T-helper 17 cell (primary cell): Measurements from ENCODE around the gene DNAH7. TPM values are rescaled to one million over a fixed set of nuclear protein-coding genes. Genes with fewer than 3 reads are reported as not detected.

Experiments
- ATAC-seq: fragments of 150-1000 bp; cut with Tn5 transposase; 2 replicates; pipeline ENCODE4 v1.10.0; 2021; ENCODE audit warnings: mild to moderate bottlenecking, moderate library complexity
- DNase-seq, 3 donors: peaks; one replicate each; pipeline versions ENCODE4 v3.0.0 to v3.0.0-alpha.2; 2020 to 2021
- H3K9me3 ChIP-seq: one replicate; pipeline ENCODE4 v1.7.0; 2013; ENCODE audit warnings: low read length, mild to moderate bottlenecking; ENCODE audit not compliant: control insufficient read depth, poor library complexity, severe bottlenecking
- H3K27ac Mint-ChIP-seq: one replicate; pipeline ENCODE4 v1.8.0; 2022; ENCODE audit warnings: mild to moderate bottlenecking, moderate library complexity, mixed read lengths
- H3K27me3 Mint-ChIP-seq: one replicate; pipeline ENCODE4 v1.8.0; 2022; ENCODE audit warnings: mixed read lengths
- H3K36me3 Mint-ChIP-seq: one replicate; pipeline ENCODE4 v1.8.0; 2022; ENCODE audit warnings: low read depth, mixed read lengths
- H3K4me1 Mint-ChIP-seq: one replicate; pipeline ENCODE4 v1.8.0; 2022; ENCODE audit warnings: mild to moderate bottlenecking, mixed read lengths
- H3K4me3 Mint-ChIP-seq: one replicate; pipeline ENCODE4 v1.8.0; 2022; ENCODE audit warnings: mild to moderate bottlenecking, moderate library complexity, mixed read lengths
- total RNA-seq, 4 donors: library from RNA in 2 of 4; stranded (reverse) in 2 of 4; gene quantifications; one replicate each; pipeline ENCODE4 v1.2.3 and lab custom pipeline; 2022 to 2026

Gene DNAH7
- total RNA-seq, 2 donors from 2014 or later = 0.37 TPM; not detected in 1

GRCh38 chr2:195995499-195995898 is 73.1 kb downstream of the DNAH7 start:
- H3K9me3 ChIP-seq = no peaks in the 10 kb centered on the region
- Mint-ChIP-seq H3K27me3 (peaks cover 25% of the 10 kb centered on the region), H3K4me1 (no peaks in the 10 kb centered on the region), H3K27ac (no peak overlapping the region), H3K4me3 (peak overlapping the region; percentile 39), H3K36me3 (no peaks in the 10 kb centered on the region)
- ATAC-seq (no peak), DNase-seq (no peak)

GRCh38 chr2:195993623-195994022 is 75.0 kb downstream of the DNAH7 start:
- Mint-ChIP-seq H3K36me3 (no peaks in the 10 kb centered on the region), H3K4me3 (no peak overlapping the region), H3K27ac (no peak overlapping the region), H3K27me3 (peaks cover 18% of the 10 kb centered on the region), H3K4me1 (no peaks in the 10 kb centered on the region)
- H3K9me3 ChIP-seq = no peaks in the 10 kb centered on the region
- DNase-seq (no peak), ATAC-seq (no peak)

GRCh38 chr2:195985741-195986140 is 82.9 kb downstream of the DNAH7 start:
- DNase-seq (no peak), ATAC-seq (no peak)
- Mint-ChIP-seq H3K36me3 (no peaks in the 10 kb centered on the region), H3K4me3 (peak overlapping the region; percentile 32), H3K27me3 (peaks cover 18% of the 10 kb centered on the region), H3K4me1 (peaks cover 8% of the 10 kb centered on the region), H3K27ac (no peak overlapping the region)
- no peaks in the 10 kb centered on the region for H3K9me3 ChIP-seq

GRCh38 chr2:195984923-195985726 is 83.5 kb downstream of the DNAH7 start:
- no peaks in the 10 kb centered on the region for H3K9me3 ChIP-seq
- DNase-seq (no peak), ATAC-seq (no peak)
- H3K27me3 Mint-ChIP-seq = peaks cover 18% of the 10 kb centered on the region
- no peaks in the 10 kb centered on the region for H3K36me3 Mint-ChIP-seq
- H3K4me1 Mint-ChIP-seq = peaks cover 8% of the 10 kb centered on the region
- no peak overlapping the region for H3K27ac Mint-ChIP-seq
- peak overlapping the region; percentile 32 for H3K4me3 Mint-ChIP-seq

- Mint-ChIP-seq H3K4me1 (no peaks in the 10 kb centered on the region), H3K4me3 (no peak overlapping the region), H3K27ac (no peak overlapping the region), H3K36me3 (peaks cover 4% of the 10 kb centered on the region), H3K27me3 (peaks cover 38% of the 10 kb centered on the region)
- no peak for DNase-seq
- no peak for ATAC-seq
- H3K9me3 ChIP-seq = no peaks in the 10 kb centered on the region
These were observed 101.3 kb downstream of the DNAH7 start for GRCh38 chr2:195967336-195967735.

- no peak overlapping the region for H3K4me3 Mint-ChIP-seq
- ATAC-seq (no peak), DNase-seq (no peak)
- H3K36me3 Mint-ChIP-seq = no peaks in the 10 kb centered on the region
- no peak overlapping the region for H3K27ac Mint-ChIP-seq
- no peaks in the 10 kb centered on the region for H3K4me1 Mint-ChIP-seq
- H3K9me3 ChIP-seq = no peaks in the 10 kb centered on the region
- peaks cover 17% of the 10 kb centered on the region for H3K27me3 Mint-ChIP-seq
These were observed 106.8 kb downstream of the DNAH7 start for GRCh38 chr2:195961873-195962272.

GRCh38 chr2:195959341-195959740 is 109.3 kb downstream of the DNAH7 start:
- no peak overlapping the region for H3K27ac Mint-ChIP-seq
- DNase-seq = no peak
- ATAC-seq = no peak
- peaks cover 12% of the 10 kb centered on the region for H3K27me3 Mint-ChIP-seq
- no peaks in the 10 kb centered on the region for H3K4me1 Mint-ChIP-seq
- H3K36me3 Mint-ChIP-seq = no peaks in the 10 kb centered on the region
- H3K9me3 ChIP-seq = no peaks in the 10 kb centered on the region
- H3K4me3 Mint-ChIP-seq = no peak overlapping the region

- H3K27me3 Mint-ChIP-seq = peaks cover 6% of the 10 kb centered on the region
- no peak for DNase-seq
- H3K4me3 Mint-ChIP-seq = no peak overlapping the region
- no peaks in the 10 kb centered on the region for H3K36me3 Mint-ChIP-seq
- H3K27ac Mint-ChIP-seq = no peak overlapping the region
- ATAC-seq = no peak
- no peaks in the 10 kb centered on the region for H3K9me3 ChIP-seq
- no peaks in the 10 kb centered on the region for H3K4me1 Mint-ChIP-seq
These were observed 111.9 kb downstream of the DNAH7 start for GRCh38 chr2:195956725-195957124.

GRCh38 chr2:195945056-195945455 is 123.6 kb downstream of the DNAH7 start:
- no peaks in the 10 kb centered on the region for H3K36me3 Mint-ChIP-seq
- ATAC-seq = no peak

GRCh38 chr2:195937176-195937575 is 131.5 kb downstream of the DNAH7 start:
- ATAC-seq (no peak), DNase-seq (no peak)
- no peak overlapping the region for H3K4me3 Mint-ChIP-seq
- no peak overlapping the region for H3K27ac Mint-ChIP-seq
- H3K9me3 ChIP-seq = no peaks in the 10 kb centered on the region
- peaks cover 23% of the 10 kb centered on the region for H3K27me3 Mint-ChIP-seq
- no peaks in the 10 kb centered on the region for H3K4me1 Mint-ChIP-seq
- peaks cover 2% of the 10 kb centered on the region for H3K36me3 Mint-ChIP-seq

More at GRCh38 chr2:195945056-195945455, 123.6 kb downstream of the DNAH7 start:
- no peak for DNase-seq
- no peaks in the 10 kb centered on the region for H3K9me3 ChIP-seq
- no peaks in the 10 kb centered on the region for H3K4me1 Mint-ChIP-seq
- H3K27me3 Mint-ChIP-seq = peaks cover 2% of the 10 kb centered on the region
- no peak overlapping the region for H3K4me3 Mint-ChIP-seq
- no peak overlapping the region for H3K27ac Mint-ChIP-seq

- H3K4me1 Mint-ChIP-seq = no peaks in the 10 kb centered on the region
- H3K9me3 ChIP-seq = no peaks in the 10 kb centered on the region
- no peak for DNase-seq
- H3K36me3 Mint-ChIP-seq = peaks cover 2% of the 10 kb centered on the region
- H3K27me3 Mint-ChIP-seq = peaks cover 15% of the 10 kb centered on the region
- no peak overlapping the region for H3K4me3 Mint-ChIP-seq
- H3K27ac Mint-ChIP-seq = no peak overlapping the region
- ATAC-seq = no peak
These were observed 134.2 kb downstream of the DNAH7 start for GRCh38 chr2:195934484-195934883.

- H3K27me3 Mint-ChIP-seq = peaks cover 7% of the 10 kb centered on the region
- ATAC-seq (no peak), DNase-seq (no peak)
These were observed 139.1 kb downstream of the DNAH7 start for GRCh38 chr2:195929531-195929930.

GRCh38 chr2:195925120-195925519 is 143.5 kb downstream of the DNAH7 start:
- no peaks in the 10 kb centered on the region for H3K4me1 Mint-ChIP-seq
- no peak overlapping the region for H3K27ac Mint-ChIP-seq
- ATAC-seq (no peak), DNase-seq (no peak)
- peaks cover 5% of the 10 kb centered on the region for H3K27me3 Mint-ChIP-seq
- no peaks in the 10 kb centered on the region for H3K9me3 ChIP-seq
- H3K36me3 Mint-ChIP-seq = no peaks in the 10 kb centered on the region
- no peak overlapping the region for H3K4me3 Mint-ChIP-seq

More at GRCh38 chr2:195929531-195929930, 139.1 kb downstream of the DNAH7 start:
- H3K9me3 ChIP-seq = no peaks in the 10 kb centered on the region
- no peaks in the 10 kb centered on the region for H3K36me3 Mint-ChIP-seq
- H3K4me3 Mint-ChIP-seq = no peak overlapping the region
- H3K27ac Mint-ChIP-seq = no peak overlapping the region
- H3K4me1 Mint-ChIP-seq = no peaks in the 10 kb centered on the region

GRCh38 chr2:195923889-195924288 is 144.7 kb downstream of the DNAH7 start:
- Mint-ChIP-seq H3K27ac (no peak overlapping the region), H3K27me3 (peaks cover 5% of the 10 kb centered on the region), H3K36me3 (no peaks in the 10 kb centered on the region), H3K4me1 (no peaks in the 10 kb centered on the region), H3K4me3 (no peak overlapping the region)
- H3K9me3 ChIP-seq = no peaks in the 10 kb centered on the region
- DNase-seq (no peak), ATAC-seq (no peak)
